Activated CD8-positive, alpha-beta memory T cell treated with anti-CD3 and anti-CD28 coated beads, Interleukin-2, amount 50 U/mL, for 24 hours (primary cell): ENCODE data around the gene S1PR5.

Experiments
- DNase-seq: peaks from one replicate; pipeline ENCODE4 v3.0.0-alpha.2; 2020; ENCODE audit errors: extremely low read depth

S1PR5 gene

GRCh38 chr19:10467104-10467706 is 50.0 kb downstream of the S1PR5 start:
- DNase-seq = no peak

- no peak for DNase-seq
Observed at GRCh38 chr19:10464456-10464855, 52.8 kb downstream of the S1PR5 start.
